D721Med (cell line): ENCODE results near the gene GNRH2.
"Not testable (repeated sequence)": the region's sequence is repeated elsewhere in the genome, so short reads cannot be mapped to it uniquely, and the experiment has no call there.

Experiments used
- DNase-seq: peaks from one replicate; pipeline ENCODE4 v3.0.0; 2011; ENCODE audit warnings: low spot score; ENCODE audit not compliant: insufficient read length
- FAIRE-seq: peaks from 2 replicates; lab custom pipeline; 2011; peaks lifted over from hg19 to GRCh38; lab: Jason Lieb, UNC
- CTCF ChIP-seq: IDR thresholded peaks from 2 replicates; pipeline ENCODE4 v1.5.1; 2012; ENCODE audit warnings: mild to moderate bottlenecking, control low read depth; ENCODE audit not compliant: insufficient read depth; ENCODE audit errors: missing control alignments

The GNRH2 gene

GRCh38 chr20:3068986-3069900 is 25.8 kb downstream of the GNRH2 start:
- no peak for FAIRE-seq
- DNase-seq = no peak
- TF ChIP-seq CTCF = peak; percentile 15

- no peak for TF ChIP-seq CTCF
- DNase-seq (no peak), FAIRE-seq (no peak)
Observed at GRCh38 chr20:3070725-3071124, 27.3 kb downstream of the GNRH2 start.

- FAIRE-seq = no peak
- no peak for TF ChIP-seq CTCF
Observed at GRCh38 chr20:3071266-3071609, 27.8 kb downstream of the GNRH2 start.

DNA sequence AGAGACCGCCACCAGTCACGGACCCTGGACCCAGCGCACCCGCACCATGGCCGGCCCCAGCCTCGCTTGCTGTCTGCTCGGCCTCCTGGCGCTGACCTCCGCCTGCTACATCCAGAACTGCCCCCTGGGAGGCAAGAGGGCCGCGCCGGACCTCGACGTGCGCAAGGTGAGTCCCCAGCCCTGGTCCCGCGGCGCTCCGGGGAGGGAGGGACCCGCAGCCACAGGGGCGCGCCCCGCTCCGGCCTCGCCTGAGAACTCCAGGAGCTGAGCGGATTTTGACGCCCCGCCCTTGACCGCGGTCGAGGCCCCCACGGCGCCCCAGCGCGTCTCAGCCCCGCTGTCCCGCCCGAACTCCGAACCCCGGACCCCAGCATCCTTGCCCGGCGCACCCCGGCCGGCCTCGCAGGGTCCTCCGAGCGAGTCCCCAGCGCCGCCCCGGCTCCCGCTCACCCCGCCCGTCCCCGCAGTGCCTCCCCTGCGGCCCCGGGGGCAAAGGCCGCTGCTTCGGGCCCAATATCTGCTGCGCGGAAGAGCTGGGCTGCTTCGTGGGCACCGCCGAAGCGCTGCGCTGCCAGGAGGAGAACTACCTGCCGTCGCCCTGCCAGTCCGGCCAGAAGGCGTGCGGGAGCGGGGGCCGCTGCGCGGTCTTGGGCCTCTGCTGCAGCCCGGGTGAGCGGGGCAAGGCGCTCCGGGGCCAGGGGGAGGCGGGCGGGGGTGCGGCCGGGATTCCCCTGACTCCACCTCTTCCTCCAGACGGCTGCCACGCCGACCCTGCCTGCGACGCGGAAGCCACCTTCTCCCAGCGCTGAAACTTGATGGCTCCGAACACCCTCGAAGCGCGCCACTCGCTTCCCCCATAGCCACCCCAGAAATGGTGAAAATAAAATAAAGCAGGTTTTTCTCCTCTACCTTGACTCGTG is 28.4 kb downstream of the GNRH2 start, which contains the start of gene OXT:
Gene OXT, plus strand, starts transcription at position 11 of the 920 bp plus-strand sequence. Its CDS starts 36 bp downstream, at position 47.
- TF ChIP-seq CTCF = no peak
- FAIRE-seq = no peak
- no peak for DNase-seq

More at GRCh38 chr20:3071266-3071609, 27.8 kb downstream of the GNRH2 start:
- no peak for DNase-seq

DNA sequence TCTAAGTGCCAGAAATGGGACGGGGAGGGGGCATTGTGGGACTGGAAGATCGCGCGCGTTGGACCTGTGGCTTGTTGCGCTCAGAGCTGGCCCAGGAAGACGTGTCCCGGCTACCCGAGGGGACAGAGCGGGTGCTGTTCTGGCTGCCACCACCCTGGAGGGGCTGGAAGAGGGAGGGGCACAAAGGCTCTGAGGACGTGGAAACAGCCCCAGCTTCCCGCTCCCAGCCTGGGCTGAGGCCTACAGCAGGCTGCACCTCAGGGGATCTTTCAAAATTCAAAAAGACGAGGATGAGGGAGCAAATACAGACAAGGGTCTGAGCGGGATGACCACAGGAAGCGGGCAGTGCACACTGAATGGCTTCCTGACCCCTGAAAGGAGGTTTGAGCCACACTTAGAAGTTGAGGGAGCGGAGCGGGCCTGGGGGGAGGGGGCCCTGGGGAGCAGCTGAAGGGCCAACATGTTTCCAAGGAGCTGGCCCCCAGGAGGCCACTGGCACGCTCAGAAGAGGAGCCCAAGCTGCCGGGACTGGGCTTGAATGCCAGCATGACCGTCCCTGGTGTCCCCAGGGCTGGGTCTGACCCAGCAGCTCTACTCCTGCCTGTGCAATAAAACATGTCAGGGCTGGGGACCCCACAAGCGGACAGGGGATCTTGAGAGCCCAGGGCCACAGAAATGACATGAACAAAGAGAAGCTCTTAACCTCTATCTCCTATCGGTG is 29.3 kb downstream of the GNRH2 start:
- FAIRE-seq = no peak
- no peak for DNase-seq
- no peak for TF ChIP-seq CTCF

GRCh38 chr20:3073251-3073643 is 29.8 kb downstream of the GNRH2 start:
- DNase-seq, FAIRE-seq: not testable (repeated sequence)

- no peak for TF ChIP-seq CTCF
- FAIRE-seq = no peak
- DNase-seq = no peak
Observed at GRCh38 chr20:3074812-3075211, 31.4 kb downstream of the GNRH2 start.

GRCh38 chr20:3075315-3075714 is 31.9 kb downstream of the GNRH2 start:
- FAIRE-seq, DNase-seq: not testable (repeated sequence)
